GM12864 (cell line): ENCODE data around the gene ANAPC2.

Experiments
- DNase-seq: peaks from one replicate; pipeline ENCODE4 v3.0.0-alpha.2; 2011; ENCODE audit warnings: low read depth
- H3K4me3 ChIP-seq: 2 replicates; pipeline ENCODE4 v1.5.1; 2011; ENCODE audit warnings: mild to moderate bottlenecking, low read depth, low read length, control low read depth
- CTCF ChIP-seq: IDR thresholded peaks from 2 replicates; pipeline ENCODE4 v1.5.1; 2011; ENCODE audit warnings: low read depth, mild to moderate bottlenecking, moderate library complexity, low read length, control low read depth, inconsistent platforms; ENCODE audit errors: missing control alignments

Gene ANAPC2

GRCh38 chr9:137145731-137146526 lies 42.4 kb downstream of the ANAPC2 start:
- no peak for TF ChIP-seq CTCF
- no peak for DNase-seq
- H3K4me3 ChIP-seq = no peak overlapping the region

- no peak overlapping the region for H3K4me3 ChIP-seq
- TF ChIP-seq CTCF = no peak
- DNase-seq = no peak
These were observed 44.9 kb downstream of the ANAPC2 start for GRCh38 chr9:137143459-137143858.

GRCh38 chr9:137141976-137142936 lies 46.1 kb downstream of the ANAPC2 start:
- DNase-seq = no peak
- no peak overlapping the region for H3K4me3 ChIP-seq
- no peak for TF ChIP-seq CTCF

- no peak for DNase-seq
- no peak overlapping the region for H3K4me3 ChIP-seq
- no peak for TF ChIP-seq CTCF
These were observed 47.1 kb downstream of the ANAPC2 start for GRCh38 chr9:137141050-137141810.

- TF ChIP-seq CTCF = no peak
- H3K4me3 ChIP-seq = no peak overlapping the region
- DNase-seq = no peak
These were observed 48.0 kb downstream of the ANAPC2 start for GRCh38 chr9:137140151-137141012.
